ENCODE results near the gene KRTAP10-10. TPM values are rescaled to one million over a fixed set of nuclear protein-coding genes. Genes with fewer than 3 reads are reported as not detected.
"Not testable (repeated sequence)": the region's sequence is repeated elsewhere in the genome, so short reads cannot be mapped to it uniquely, and the experiment has no call there.

The KRTAP10-10 gene
- total RNA-seq, 1 donor from 2014 or later = not detected

DNA sequence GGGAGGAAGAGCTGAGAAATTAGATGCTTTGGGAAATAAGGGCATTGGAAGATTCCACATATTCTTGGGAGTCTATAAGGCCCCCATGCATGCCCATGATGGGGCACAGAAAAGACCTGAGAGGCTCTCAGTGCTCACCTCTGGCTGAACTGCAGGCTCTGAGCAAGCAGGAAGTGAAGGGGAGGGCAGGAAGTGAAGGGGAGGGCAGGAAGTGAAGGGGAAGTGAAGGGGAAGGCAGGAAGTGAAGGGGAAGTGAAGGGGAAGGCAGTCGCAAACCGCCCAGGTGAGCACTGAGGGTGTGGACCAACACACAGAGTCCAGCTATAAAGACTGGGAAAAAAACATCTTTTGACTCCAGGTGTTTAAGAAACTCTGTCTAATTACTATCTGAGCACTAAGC is 6.7 kb upstream of the KRTAP10-10 start:
- Histone ChIP-seq H3K4me1 (no peaks in the 10 kb centered on the region), H3K9me3 (ENCODE audit: low read depth) (peaks cover 8% of the 10 kb centered on the region), H3K4me2 (no peak overlapping the region), H3K27me3 (no peaks in the 10 kb centered on the region), H3K27ac (no peak overlapping the region), H4K20me1 (ENCODE audit: low read depth) (no peaks in the 10 kb centered on the region), H3K4me3 (no peak overlapping the region), H3K9ac (no peak overlapping the region), H3K79me2 (ENCODE audit: low read depth) (no peaks in the 10 kb centered on the region), H3F3A (ENCODE audit: low read depth) (peaks cover 2% of the 10 kb centered on the region), H3K36me3 (no peaks in the 10 kb centered on the region), H2AFZ (replicated peaks) (no peak overlapping the region)
- peaks cover 31% of the 10 kb centered on the region for H3K9me3 Mint-ChIP-seq
- no peak for TF ChIP-seq EZH2phosphoT487 (IDR thresholded peaks at IDR 0.05)
- no peak for TF ChIP-seq EZH2 (IDR thresholded peaks at IDR 0.05)
- TF ChIP-seq CTCF (IDR thresholded peaks at IDR 0.05) = no peak
- H3K4me1 Mint-ChIP-seq = no peaks in the 10 kb centered on the region
- no peaks in the 10 kb centered on the region for H3K36me3 Mint-ChIP-seq
- no peak for DNase-seq (ENCODE audit: low spot score)
- H3K27me3 Mint-ChIP-seq (ENCODE audit: insufficient read depth, low read depth) = peaks cover 2% of the 10 kb centered on the region
- no peak overlapping the region for H3K4me3 Mint-ChIP-seq
- H3K27ac Mint-ChIP-seq = no peak overlapping the region

DNA sequence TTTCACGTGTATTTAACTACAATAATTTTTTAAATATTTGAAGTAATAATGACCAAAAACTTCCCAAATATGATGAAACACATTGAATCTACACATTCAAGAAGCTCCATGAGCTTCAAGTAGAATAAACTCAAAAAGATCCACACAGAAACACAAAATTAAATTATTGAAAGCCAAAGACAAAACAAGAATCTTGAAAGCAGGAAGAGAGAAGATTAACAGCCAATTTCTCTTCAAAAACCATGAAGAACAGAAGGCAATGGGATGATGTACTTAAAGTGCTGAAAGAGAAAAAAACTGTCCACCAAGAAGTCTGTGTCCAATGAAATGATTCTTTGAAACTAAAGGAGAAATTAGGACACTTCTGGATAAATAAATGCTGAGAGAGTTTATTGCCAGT is 5.1 kb upstream of the KRTAP10-10 start:
- Histone ChIP-seq H3K9ac (no peak overlapping the region), H3K27me3 (no peaks in the 10 kb centered on the region), H3K79me2 (ENCODE audit: low read depth) (no peaks in the 10 kb centered on the region), H3K4me1 (peaks cover 3% of the 10 kb centered on the region), H3K27ac (no peak overlapping the region), H4K20me1 (ENCODE audit: low read depth) (no peaks in the 10 kb centered on the region), H2AFZ (replicated peaks) (no peak overlapping the region), H3K9me3 (ENCODE audit: low read depth) (peaks cover 8% of the 10 kb centered on the region), H3F3A (ENCODE audit: low read depth) (peaks cover 2% of the 10 kb centered on the region), H3K4me2 (no peak overlapping the region), H3K36me3 (no peaks in the 10 kb centered on the region), H3K4me3 (no peak overlapping the region)
- no peak overlapping the region for H3K27ac Mint-ChIP-seq
- TF ChIP-seq CTCF (IDR thresholded peaks at IDR 0.05) (no peak), EZH2phosphoT487 (IDR thresholded peaks at IDR 0.05) (no peak), EZH2 (IDR thresholded peaks at IDR 0.05) (no peak)
- H3K27me3 Mint-ChIP-seq (ENCODE audit: insufficient read depth, low read depth) = peaks cover 6% of the 10 kb centered on the region
- DNase-seq (ENCODE audit: low spot score) = no peak
- peaks cover 29% of the 10 kb centered on the region for H3K9me3 Mint-ChIP-seq
- H3K4me1 Mint-ChIP-seq = peaks cover under 1% of the 10 kb centered on the region
- no peaks in the 10 kb centered on the region for H3K36me3 Mint-ChIP-seq
- no peak overlapping the region for H3K4me3 Mint-ChIP-seq

DNA sequence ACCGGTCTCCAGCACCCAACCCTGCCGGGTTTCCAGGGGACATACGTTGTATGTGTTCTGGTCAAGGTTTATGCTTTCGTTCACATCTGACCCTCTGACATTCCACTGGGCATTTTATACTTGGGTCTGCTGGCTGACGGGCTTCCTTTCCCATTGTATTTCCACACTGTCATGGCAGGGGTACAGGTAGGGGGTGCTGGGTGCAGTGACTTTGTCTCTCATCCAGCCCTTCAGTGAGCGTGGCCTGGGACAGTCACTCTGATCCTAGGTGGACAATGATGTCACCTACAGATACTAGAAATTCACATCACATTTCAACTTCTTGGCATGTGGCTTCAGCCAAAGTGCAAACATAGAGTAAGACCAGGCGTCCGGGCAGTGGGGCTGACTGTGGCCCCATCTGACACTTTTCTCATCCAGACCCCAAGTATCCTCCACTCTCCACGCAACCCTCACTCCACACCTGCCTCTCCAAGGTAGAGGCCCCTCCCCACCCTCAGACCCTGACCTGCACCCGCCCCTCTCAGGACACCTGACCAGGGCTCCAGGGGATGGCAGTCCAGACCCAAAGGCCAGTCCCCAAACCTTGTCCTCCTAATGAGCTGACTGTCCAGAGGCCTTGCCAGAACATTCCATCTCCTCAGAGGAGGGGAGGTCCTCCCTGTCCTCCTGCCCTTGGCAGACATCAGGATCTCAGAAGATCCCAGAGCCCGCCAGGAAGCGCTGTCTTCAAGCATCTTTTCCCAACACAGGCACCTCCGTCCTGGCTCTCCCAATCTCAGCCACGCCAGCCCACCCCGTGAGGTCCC is 743 bp upstream of the KRTAP10-10 start:
- no peak overlapping the region for H3K4me2 ChIP-seq
- peaks cover 19% of the 10 kb centered on the region for H3K9me3 Mint-ChIP-seq
- no peaks in the 10 kb centered on the region for H3K79me2 ChIP-seq (ENCODE audit: low read depth)
- H2AFZ ChIP-seq (replicated peaks) = no peak overlapping the region
- H3K27ac ChIP-seq = no peak overlapping the region
- no peaks in the 10 kb centered on the region for H3K36me3 Mint-ChIP-seq
- peaks cover 14% of the 10 kb centered on the region for H3K27me3 Mint-ChIP-seq (ENCODE audit: insufficient read depth, low read depth)
- no peaks in the 10 kb centered on the region for H3K27me3 ChIP-seq
- H3K9me3 ChIP-seq (ENCODE audit: low read depth) = peaks cover 8% of the 10 kb centered on the region
- H4K20me1 ChIP-seq (ENCODE audit: low read depth) = no peaks in the 10 kb centered on the region
- peaks cover 11% of the 10 kb centered on the region for H3K4me1 Mint-ChIP-seq
- H3K4me3 ChIP-seq = no peak overlapping the region
- no peak overlapping the region for H3K27ac Mint-ChIP-seq
- TF ChIP-seq CTCF (IDR thresholded peaks at IDR 0.05) (no peak), EZH2 (IDR thresholded peaks at IDR 0.05) (no peak), EZH2phosphoT487 (IDR thresholded peaks at IDR 0.05) (no peak)
- peaks cover 2% of the 10 kb centered on the region for H3F3A ChIP-seq (ENCODE audit: low read depth)
- no peak overlapping the region for H3K4me3 Mint-ChIP-seq
- DNase-seq (ENCODE audit: low spot score) = no peak
- no peak overlapping the region for H3K9ac ChIP-seq
- no peaks in the 10 kb centered on the region for H3K36me3 ChIP-seq
- peaks cover 7% of the 10 kb centered on the region for H3K4me1 ChIP-seq

DNA sequence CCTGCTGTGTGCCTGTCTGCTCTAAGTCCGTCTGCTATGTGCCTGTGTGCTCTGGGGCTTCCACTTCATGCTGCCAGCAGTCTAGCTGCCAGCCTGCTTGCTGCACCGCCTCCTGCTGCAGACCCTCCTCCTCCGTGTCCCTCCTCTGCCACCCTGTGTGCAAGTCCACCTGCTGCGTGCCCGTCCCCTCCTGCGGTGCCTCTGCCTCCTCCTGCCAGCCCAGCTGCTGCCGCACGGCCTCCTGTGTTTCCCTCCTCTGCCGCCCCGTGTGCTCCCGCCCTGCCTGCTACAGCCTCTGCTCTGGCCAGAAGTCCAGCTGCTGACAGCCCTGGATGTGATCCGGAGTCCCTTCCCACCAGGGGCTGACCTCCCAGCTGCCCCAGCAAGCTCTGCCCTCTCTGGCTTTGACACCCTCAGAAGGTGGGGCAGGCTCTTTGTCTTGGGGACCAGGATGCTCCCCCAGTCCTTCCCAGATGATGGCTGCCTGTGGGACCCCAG is 744 bp downstream of the KRTAP10-10 start:
- not testable (repeated sequence) for H3K4me3 Mint-ChIP-seq; H3K4me1 ChIP-seq; H3K9me3 ChIP-seq (ENCODE audit: low read depth); H3K79me2 ChIP-seq (ENCODE audit: low read depth); H3K4me3 ChIP-seq; H3K9ac ChIP-seq; H3K27me3 ChIP-seq; H4K20me1 ChIP-seq (ENCODE audit: low read depth); H3F3A ChIP-seq (ENCODE audit: low read depth); H2AFZ ChIP-seq (replicated peaks); H3K27ac ChIP-seq; H3K36me3 ChIP-seq; H3K36me3 Mint-ChIP-seq; H3K4me2 ChIP-seq; DNase-seq (ENCODE audit: low spot score)
- H3K27me3 Mint-ChIP-seq (ENCODE audit: insufficient read depth, low read depth) = peaks cover 14% of the 10 kb centered on the region
- peaks cover 13% of the 10 kb centered on the region for H3K9me3 Mint-ChIP-seq
- H3K4me1 Mint-ChIP-seq = peaks cover 11% of the 10 kb centered on the region
- peak overlapping the region; percentile 25 for H3K27ac Mint-ChIP-seq

GRCh38 chr21:44638506-44639330 is 1.6 kb downstream of the KRTAP10-10 start:
- not testable (repeated sequence) for H3K4me3 Mint-ChIP-seq; H3K36me3 ChIP-seq; DNase-seq (ENCODE audit: low spot score); H3K36me3 Mint-ChIP-seq; H3F3A ChIP-seq (ENCODE audit: low read depth); H4K20me1 ChIP-seq (ENCODE audit: low read depth); H3K4me3 ChIP-seq; H3K79me2 ChIP-seq (ENCODE audit: low read depth); H3K4me2 ChIP-seq; H3K27me3 ChIP-seq; H3K27ac Mint-ChIP-seq; H3K27ac ChIP-seq; H3K9ac ChIP-seq; H3K9me3 ChIP-seq (ENCODE audit: low read depth); H3K4me1 ChIP-seq; H2AFZ ChIP-seq (replicated peaks)
- Mint-ChIP-seq H3K27me3 (ENCODE audit: insufficient read depth, low read depth) (peaks cover 14% of the 10 kb centered on the region), H3K9me3 (peaks cover 13% of the 10 kb centered on the region), H3K4me1 (peaks cover 13% of the 10 kb centered on the region)

Measured in neural progenitor cell (in vitro differentiated cells).